ENCODE results near the gene SPIRE2.
"Not testable (repeated sequence)": the region's sequence is repeated elsewhere in the genome, so short reads cannot be mapped to it uniquely, and the experiment has no call there.

Gene SPIRE2

GRCh38 chr16:89912143-89912542, 83.9 kb downstream of the SPIRE2 start:
- no peak for DNase-seq (ENCODE audit: low read depth in 2 of 2)

GRCh38 chr16:89912627-89913026, 84.4 kb downstream of the SPIRE2 start:
- DNase-seq (ENCODE audit: low read depth in 2 of 2): no peak

- DNase-seq (ENCODE audit: low read depth in 2 of 2): no peak
Measured at GRCh38 chr16:89913408-89914387, 85.4 kb downstream of the SPIRE2 start.

DNA sequence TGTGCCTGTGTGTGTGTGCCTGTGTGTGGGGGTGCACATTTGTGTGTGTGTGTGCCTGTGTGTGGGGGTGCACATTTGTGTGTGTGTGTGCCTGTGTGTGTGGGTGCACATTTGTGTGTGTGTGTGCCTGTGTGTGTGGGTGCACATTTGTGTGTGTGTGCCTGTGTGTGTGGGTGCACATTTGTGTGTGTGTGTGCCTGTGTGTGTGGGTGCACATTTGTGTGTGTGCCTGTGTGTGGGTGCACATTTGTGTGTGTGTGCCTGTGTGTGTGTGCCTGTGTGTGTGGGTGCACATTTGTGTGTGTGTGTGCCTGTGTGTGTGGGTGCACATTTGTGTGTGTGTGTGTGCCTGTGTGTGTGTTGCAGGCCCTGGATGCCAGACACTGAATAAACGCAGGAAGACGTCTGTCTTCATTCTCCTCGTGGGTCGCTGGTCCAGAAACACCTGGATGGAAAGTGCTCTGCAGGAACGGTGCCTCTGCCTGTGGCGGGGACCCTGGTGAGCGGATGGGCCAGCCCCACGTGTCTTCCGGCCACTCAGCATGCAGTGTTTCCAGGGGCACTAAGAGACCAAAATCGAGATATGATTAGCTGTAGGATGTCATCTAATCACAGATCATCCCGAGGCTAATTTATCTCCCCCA, 86.5 kb downstream of the SPIRE2 start:
- not testable (repeated sequence) for DNase-seq (ENCODE audit: low read depth in 2 of 2)

- no peak for DNase-seq (ENCODE audit: low read depth in 2 of 2)
Measured at GRCh38 chr16:89915303-89916232, 87.3 kb downstream of the SPIRE2 start.

DNA sequence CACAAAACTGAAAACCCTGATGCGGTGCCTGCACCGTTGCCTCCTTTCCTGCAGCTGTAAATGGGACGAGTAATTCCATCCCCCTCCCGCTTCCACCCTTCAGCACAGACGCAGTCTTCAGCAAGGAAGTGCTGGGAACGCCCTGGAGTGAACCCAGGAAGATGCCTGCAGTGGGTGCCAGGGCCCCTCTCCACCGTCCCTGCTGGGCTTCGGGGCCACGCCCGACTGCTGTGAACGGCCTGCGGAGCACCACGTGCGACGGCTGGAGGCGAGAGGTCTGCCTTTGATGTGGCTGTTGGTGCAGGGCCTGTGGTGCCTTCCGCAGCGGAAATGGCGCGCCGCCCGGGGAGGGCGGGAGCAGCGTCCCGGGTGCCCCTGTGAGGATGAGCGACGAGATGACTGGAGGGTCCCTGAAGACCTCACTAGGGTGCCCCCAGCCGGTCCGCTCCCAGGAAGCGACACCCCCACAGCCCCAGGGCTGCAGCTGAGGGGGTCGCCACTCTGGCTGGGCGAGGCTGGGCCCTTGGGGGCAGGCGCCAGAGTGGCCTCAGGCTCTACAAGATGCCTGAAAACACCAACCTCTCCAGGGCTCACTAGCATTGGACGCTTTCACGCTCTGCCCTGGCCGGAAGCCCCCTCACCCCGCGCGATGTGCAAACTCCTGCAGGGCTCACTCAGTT, 89.6 kb downstream of the SPIRE2 start:
- peak in 1 of 2 experiments; percentile 26 for DNase-seq (ENCODE audit: low read depth in 2 of 2)

- no peak for DNase-seq (ENCODE audit: low read depth in 2 of 2)
Measured at GRCh38 chr16:89918453-89919347, 90.4 kb downstream of the SPIRE2 start, which contains the start of gene MC1R. MC1R (plus strand) TSS chr16:89918862; CDS start chr16:89919259, 397 bp downstream.

DNA sequence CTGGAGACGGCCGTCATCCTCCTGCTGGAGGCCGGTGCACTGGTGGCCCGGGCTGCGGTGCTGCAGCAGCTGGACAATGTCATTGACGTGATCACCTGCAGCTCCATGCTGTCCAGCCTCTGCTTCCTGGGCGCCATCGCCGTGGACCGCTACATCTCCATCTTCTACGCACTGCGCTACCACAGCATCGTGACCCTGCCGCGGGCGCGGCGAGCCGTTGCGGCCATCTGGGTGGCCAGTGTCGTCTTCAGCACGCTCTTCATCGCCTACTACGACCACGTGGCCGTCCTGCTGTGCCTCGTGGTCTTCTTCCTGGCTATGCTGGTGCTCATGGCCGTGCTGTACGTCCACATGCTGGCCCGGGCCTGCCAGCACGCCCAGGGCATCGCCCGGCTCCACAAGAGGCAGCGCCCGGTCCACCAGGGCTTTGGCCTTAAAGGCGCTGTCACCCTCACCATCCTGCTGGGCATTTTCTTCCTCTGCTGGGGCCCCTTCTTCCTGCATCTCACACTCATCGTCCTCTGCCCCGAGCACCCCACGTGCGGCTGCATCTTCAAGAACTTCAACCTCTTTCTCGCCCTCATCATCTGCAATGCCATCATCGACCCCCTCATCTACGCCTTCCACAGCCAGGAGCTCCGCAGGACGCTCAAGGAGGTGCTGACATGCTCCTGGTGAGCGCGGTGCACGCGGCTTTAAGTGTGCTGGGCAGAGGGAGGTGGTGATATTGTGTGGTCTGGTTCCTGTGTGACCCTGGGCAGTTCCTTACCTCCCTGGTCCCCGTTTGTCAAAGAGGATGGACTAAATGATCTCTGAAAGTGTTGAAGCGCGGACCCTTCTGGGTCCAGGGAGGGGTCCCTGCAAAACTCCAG, 91.5 kb downstream of the SPIRE2 start:
- DNase-seq (ENCODE audit: low read depth in 2 of 2): no peak

GRCh38 chr16:89920723-89921122, 92.4 kb downstream of the SPIRE2 start:
- DNase-seq (ENCODE audit: low read depth in 2 of 2): no peak
